Ovary (tissue), 3 donors: ENCODE measurements around the gene CMIP.

Experiments used
- CTCF ChIP-seq, 3 donors: fragments of 450-650 bp in 2 of 3; fragments of 200-600 bp in 1 of 3; IDR thresholded peaks; one replicate each; pipeline versions ENCODE4 v1.5.1 to v1.8.0; 2016 to 2022; ENCODE audit warnings: antibody characterized with exemption in 3 of 3, mild to moderate bottlenecking in 1 of 3
- EP300 ChIP-seq: sonication (generic); formaldehyde crosslinking; IDR thresholded peaks from one replicate; pipeline ENCODE4 v1.6.1; 2017; ENCODE audit warnings: antibody characterized with exemption
- POLR2A ChIP-seq: fragments of 450-650 bp; IDR thresholded peaks from one replicate; pipeline ENCODE4 v1.6.1; 2017; ENCODE audit warnings: antibody characterized with exemption, mild to moderate bottlenecking, moderate library complexity
- donor health status: DM: no; HTN: no; CAD: no.

DNA sequence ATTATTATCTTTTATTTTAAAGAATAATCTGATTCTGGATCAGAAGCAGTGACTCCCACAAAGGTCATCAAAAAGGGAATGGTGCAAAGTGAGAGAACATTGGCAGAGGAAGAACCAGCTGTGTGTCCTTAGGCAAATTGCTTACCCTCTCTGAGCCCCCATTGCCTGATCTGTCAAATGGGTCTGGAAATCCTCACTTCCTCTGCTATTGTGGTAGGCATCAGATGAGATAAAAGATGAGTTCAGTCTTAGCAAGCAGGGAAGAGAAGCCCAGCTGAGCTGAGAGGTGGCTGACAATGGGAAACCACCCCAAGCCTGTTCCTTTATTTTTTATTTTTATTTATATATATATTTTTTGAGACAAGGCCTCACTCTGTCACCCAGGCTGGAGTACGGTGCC is 310.2 kb downstream of the CMIP start:
- no peak for TF ChIP-seq CTCF (IDR thresholded peaks at IDR 0.05)
- no peak for TF ChIP-seq EP300
- TF ChIP-seq POLR2A, result no peak
